Mesenchymal stem cell (in vitro differentiated cells and primary cell): ENCODE data around the gene BTBD2.

ENCODE experiments used
- DNase-seq: peaks from one replicate; pipeline ENCODE4 v3.0.0-alpha.2; 2013
- H2AFZ ChIP-seq: one replicate; pipeline ENCODE4 v1.6.1; 2013; ENCODE audit warnings: low read depth, mild to moderate bottlenecking, control low read depth, inconsistent platforms, low read length, moderate library complexity
- H2AK5ac ChIP-seq: 2 replicates; pipeline ENCODE4 v1.6.1; 2013; ENCODE audit warnings: low read length, moderate library complexity, mild to moderate bottlenecking, inconsistent platforms; ENCODE audit not compliant: severe bottlenecking
- H2BK120ac ChIP-seq: one replicate; pipeline ENCODE4 v1.6.1; 2013; ENCODE audit warnings: low read depth, mild to moderate bottlenecking, inconsistent platforms, low read length, moderate library complexity
- H2BK12ac ChIP-seq, 2 experiments: one replicate each; pipeline ENCODE4 v1.6.1; 2013; ENCODE audit warnings: inconsistent platforms in 2 of 2, low read length in 2 of 2, mild to moderate bottlenecking in 2 of 2, moderate library complexity in 2 of 2, control low read depth in 1 of 2
- H2BK15ac ChIP-seq: one replicate; pipeline ENCODE4 v1.6.1; 2013; ENCODE audit warnings: mild to moderate bottlenecking, low read depth, inconsistent platforms; ENCODE audit not compliant: poor library complexity, severe bottlenecking
- H2BK5ac ChIP-seq: 2 replicates; pipeline ENCODE4 v1.6.1; 2013; ENCODE audit warnings: low read depth, mild to moderate bottlenecking, low read length, control low read depth, inconsistent platforms; ENCODE audit not compliant: poor library complexity, severe bottlenecking
- H3K14ac ChIP-seq, 2 experiments: one replicate each; pipeline ENCODE4 v1.6.1; 2013; ENCODE audit warnings: inconsistent platforms in 2 of 2, low read length in 2 of 2, control low read depth in 1 of 2, mild to moderate bottlenecking in 1 of 2, moderate library complexity in 1 of 2
- H3K18ac ChIP-seq, 2 experiments: one replicate each; pipeline ENCODE4 v1.6.1; 2013; ENCODE audit warnings: inconsistent platforms in 2 of 2, low read length in 2 of 2, control low read depth in 1 of 2, low read depth in 1 of 2, mild to moderate bottlenecking in 1 of 2
- H3K23ac ChIP-seq, 2 experiments: one replicate each; pipeline ENCODE4 v1.6.1; 2013; ENCODE audit warnings: inconsistent platforms in 2 of 2, low read length in 2 of 2, mild to moderate bottlenecking in 2 of 2, moderate library complexity in 2 of 2, control low read depth in 1 of 2
- H3K27ac ChIP-seq: 2 replicates; pipeline ENCODE4 v1.5.1; 2013; ENCODE audit warnings: mild to moderate bottlenecking, moderate library complexity, low read length, control low read depth, inconsistent platforms; ENCODE audit not compliant: poor library complexity, severe bottlenecking
- H3K27me3 ChIP-seq, 2 experiments: 2 replicates each; pipeline versions ENCODE4 v1.6.1 to v1.7.0; 2013; ENCODE audit warnings: low read length in 2 of 2, mild to moderate bottlenecking in 2 of 2, moderate library complexity in 2 of 2, control low read depth in 1 of 2, inconsistent platforms in 1 of 2; ENCODE audit not compliant: control insufficient read depth in 1 of 2, insufficient read depth in 1 of 2
- H3K36me3 ChIP-seq, 2 experiments: 2 replicates each; pipeline versions ENCODE4 v1.6.1 to v1.7.0; 2013; ENCODE audit warnings: low read length in 2 of 2, control low read depth in 1 of 2, inconsistent platforms in 1 of 2, low read depth in 1 of 2, mild to moderate bottlenecking in 1 of 2; ENCODE audit not compliant: insufficient read depth in 2 of 2, control insufficient read depth in 1 of 2
- H3K4ac ChIP-seq, 2 experiments: one replicate each; pipeline ENCODE4 v1.6.1; 2013; ENCODE audit warnings: inconsistent platforms in 2 of 2, low read length in 2 of 2, mild to moderate bottlenecking in 2 of 2, moderate library complexity in 2 of 2, control low read depth in 1 of 2, low read depth in 1 of 2
- H3K4me1 ChIP-seq: 2 replicates; pipeline ENCODE4 v1.6.1; 2013; ENCODE audit warnings: low read depth, low read length, control low read depth; ENCODE audit not compliant: control insufficient read depth, insufficient read depth
- H3K4me2 ChIP-seq: 2 replicates; pipeline ENCODE4 v1.6.1; 2013; ENCODE audit warnings: low read length, mild to moderate bottlenecking, inconsistent platforms; ENCODE audit not compliant: poor library complexity, severe bottlenecking
- H3K4me3 ChIP-seq, 2 experiments: 2 replicates each; pipeline versions ENCODE4 v1.5.1 to v1.7.0; 2013; ENCODE audit warnings: low read length in 2 of 2, mild to moderate bottlenecking in 2 of 2, control low read depth in 1 of 2, low read depth in 1 of 2; ENCODE audit not compliant: insufficient read depth in 1 of 2
- H3K79me1 ChIP-seq: replicated peaks from 2 replicates; pipeline ENCODE4 v1.6.1; 2013; ENCODE audit warnings: mild to moderate bottlenecking, control low read depth, low read length, inconsistent platforms; ENCODE audit not compliant: poor library complexity, severe bottlenecking
- H3K9ac ChIP-seq: 2 replicates; pipeline ENCODE4 v1.7.0; 2013; ENCODE audit warnings: mild to moderate bottlenecking, low read length, moderate library complexity
- H3K9me3 ChIP-seq: 2 replicates; pipeline ENCODE4 v1.7.0; 2013; ENCODE audit warnings: mild to moderate bottlenecking, low read length; ENCODE audit not compliant: control insufficient read depth
- H4K8ac ChIP-seq: one replicate; pipeline ENCODE4 v1.6.1; 2013; ENCODE audit warnings: inconsistent platforms, mild to moderate bottlenecking, low read length, moderate library complexity
- H4K91ac ChIP-seq: one replicate; pipeline ENCODE4 v1.6.1; 2013; ENCODE audit warnings: mild to moderate bottlenecking, low read length, inconsistent platforms
- WGBS: methylation state at CpG from one replicate; pipeline ENCODE4 v1.1.7; 2013; ENCODE audit warnings: mixed read lengths; 5-methylcytosine and 5-hydroxymethylcytosine counted together

BTBD2 gene

DNA sequence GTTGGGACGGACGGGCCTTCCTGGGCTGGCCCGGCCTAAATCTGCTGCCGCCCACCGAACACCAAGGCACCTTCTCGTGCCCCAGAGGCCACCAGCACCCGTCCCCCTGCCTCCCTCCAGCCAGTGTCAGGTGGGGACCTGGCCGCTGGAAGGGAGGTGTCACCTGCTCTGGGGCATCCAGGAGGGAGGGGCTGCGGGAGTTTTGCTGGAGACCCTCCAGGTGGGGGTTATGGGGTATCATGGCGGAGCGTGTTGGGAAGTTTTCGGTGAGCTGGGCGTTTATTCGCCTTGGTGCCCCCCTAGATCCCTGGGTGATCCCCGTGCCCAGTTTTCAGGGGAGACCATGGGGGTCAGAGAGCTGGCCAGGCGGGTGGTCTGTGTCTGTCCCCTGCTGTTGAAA, 64.9 kb downstream of the BTBD2 start:
- Histone ChIP-seq H3K79me1 (peaks cover 4% of the 10 kb centered on the region), H2AFZ (no peak overlapping the region), H4K8ac (no peak overlapping the region), H2BK120ac (no peak overlapping the region), H3K4ac (no peak overlapping the region), H3K4me2 (no peak overlapping the region), H3K27ac (no peak overlapping the region), H3K23ac (no peak overlapping the region), H2BK12ac (no peak overlapping the region), H4K91ac (no peak overlapping the region), H3K9me3 (no peaks in the 10 kb centered on the region), H3K4me3 (no peak overlapping the region), H3K27me3 (no peaks in the 10 kb centered on the region), H2BK5ac (no peak overlapping the region), H3K4me1 (peaks cover 25% of the 10 kb centered on the region), H3K36me3 (peaks cover 0 to 71% of the 10 kb centered on the region in 2 experiments), H3K18ac (no peak overlapping the region), H3K9ac (no peak overlapping the region), H2BK15ac (no peak overlapping the region), H2AK5ac (no peak overlapping the region), H3K14ac (no peak overlapping the region)
- DNase-seq: no peak
- WGBS: 97% methylated on average over 16 of the region's 16 CpGs

DNA sequence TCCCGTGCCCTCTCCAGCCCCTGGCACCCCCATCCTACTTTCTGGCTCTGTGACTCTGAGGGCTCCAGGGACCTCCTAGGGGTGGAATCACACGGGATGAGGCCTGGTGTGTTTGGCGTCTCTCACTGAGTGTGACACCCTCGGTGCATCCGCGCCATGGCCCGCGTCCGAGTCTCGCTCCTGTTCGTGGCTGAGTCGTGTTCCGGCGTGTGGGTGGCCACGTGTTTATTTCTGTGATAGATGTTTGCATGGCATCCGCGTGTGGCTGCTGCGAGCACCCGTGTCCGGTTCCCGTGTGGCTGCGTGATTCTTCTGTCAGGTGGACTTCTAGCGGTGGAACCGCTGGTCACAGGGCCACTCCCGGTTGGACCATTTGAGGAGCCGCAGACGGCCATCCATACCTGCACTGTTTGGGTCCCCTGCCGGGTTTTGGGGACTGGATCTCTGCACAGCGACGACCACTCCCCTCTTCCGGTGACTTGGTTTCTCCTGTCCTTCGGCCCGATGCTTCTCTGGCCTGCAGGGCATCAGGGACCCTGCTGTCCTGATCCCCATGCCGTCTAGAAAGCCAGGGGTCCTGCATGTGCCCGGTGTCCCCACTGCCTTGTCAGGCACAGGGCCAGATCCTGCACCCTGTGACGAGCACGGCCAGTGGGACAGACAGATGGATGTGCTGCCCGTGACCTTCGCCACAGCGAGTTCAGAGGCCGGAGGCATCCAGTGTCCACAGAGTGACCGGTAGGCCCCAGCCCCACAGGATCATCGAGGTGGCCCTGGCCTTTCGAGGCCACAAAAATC, 66.0 kb downstream of the BTBD2 start:
- 96% methylated on average over 41 of the region's 44 CpGs for WGBS
- H3K9ac ChIP-seq: no peak overlapping the region
- no peak for DNase-seq
- H2BK5ac ChIP-seq: no peak overlapping the region
- no peak overlapping the region for H3K4me2 ChIP-seq
- peaks cover 0 to 64% of the 10 kb centered on the region in 2 experiments for H3K36me3 ChIP-seq
- no peak overlapping the region for H2BK12ac ChIP-seq
- H2AK5ac ChIP-seq: no peak overlapping the region
- H3K18ac ChIP-seq: no peak overlapping the region
- no peak overlapping the region for H3K4ac ChIP-seq
- no peak overlapping the region for H2BK120ac ChIP-seq
- H3K4me1 ChIP-seq: peaks cover 22% of the 10 kb centered on the region
- H3K27me3 ChIP-seq: no peaks in the 10 kb centered on the region
- H3K14ac ChIP-seq: no peak overlapping the region
- H3K79me1 ChIP-seq: peaks cover 2% of the 10 kb centered on the region
- no peak overlapping the region for H2BK15ac ChIP-seq
- H2AFZ ChIP-seq: no peak overlapping the region
- no peak overlapping the region for H3K4me3 ChIP-seq
- H4K8ac ChIP-seq: no peak overlapping the region
- H3K27ac ChIP-seq: no peak overlapping the region
- H3K23ac ChIP-seq: no peak overlapping the region
- no peak overlapping the region for H4K91ac ChIP-seq
- no peaks in the 10 kb centered on the region for H3K9me3 ChIP-seq

DNA sequence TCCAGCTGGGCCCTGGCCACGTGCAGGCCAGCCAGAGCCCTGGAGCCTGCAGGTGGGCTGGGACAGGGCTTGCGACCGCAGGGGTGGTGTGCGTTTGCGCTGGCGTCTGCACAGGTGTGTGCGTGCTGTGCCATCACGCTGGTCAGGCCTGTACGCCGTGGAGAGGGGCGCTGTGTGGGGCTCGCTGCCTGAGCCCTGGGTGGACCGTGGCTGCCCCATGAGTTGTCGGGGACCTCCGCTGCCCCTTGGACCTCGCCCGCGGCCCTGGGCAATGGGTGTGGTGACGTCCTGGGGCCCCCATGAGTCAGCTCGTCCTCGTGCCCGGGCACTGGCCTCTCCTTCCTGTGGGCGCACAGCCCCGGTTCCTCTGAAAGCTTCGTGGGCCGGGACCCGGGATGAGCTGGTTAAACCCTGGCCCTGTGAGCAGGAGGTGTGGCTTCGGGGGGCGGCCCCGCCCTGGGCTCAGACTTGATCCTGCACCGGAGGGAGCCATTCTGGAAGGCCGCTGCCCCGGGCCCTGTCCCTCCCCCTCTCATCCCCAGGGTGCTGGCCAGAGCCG, 67.8 kb downstream of the BTBD2 start:
- H4K8ac ChIP-seq: no peak overlapping the region
- H3K9me3 ChIP-seq: no peaks in the 10 kb centered on the region
- WGBS: 91% methylated on average over 34 of the region's 34 CpGs
- no peak overlapping the region for H3K23ac ChIP-seq
- no peak overlapping the region for H2BK5ac ChIP-seq
- H2BK12ac ChIP-seq: no peak overlapping the region
- H3K79me1 ChIP-seq: no peaks in the 10 kb centered on the region
- no peak overlapping the region for H2BK15ac ChIP-seq
- peak overlapping the region; percentile 37 for H4K91ac ChIP-seq
- no peak overlapping the region for H3K9ac ChIP-seq
- H3K36me3 ChIP-seq: peaks cover 0 to 50% of the 10 kb centered on the region in 2 experiments
- no peak overlapping the region for H3K4me2 ChIP-seq
- H3K27ac ChIP-seq: no peak overlapping the region
- H3K4ac ChIP-seq: no peak overlapping the region
- no peak for DNase-seq
- no peak overlapping the region for H2BK120ac ChIP-seq
- H3K18ac ChIP-seq: no peak overlapping the region
- peaks cover 37% of the 10 kb centered on the region for H3K4me1 ChIP-seq
- no peak overlapping the region for H2AFZ ChIP-seq
- H2AK5ac ChIP-seq: no peak overlapping the region
- H3K14ac ChIP-seq: no peak overlapping the region
- H3K27me3 ChIP-seq: no peaks in the 10 kb centered on the region
- no peak overlapping the region for H3K4me3 ChIP-seq

DNA sequence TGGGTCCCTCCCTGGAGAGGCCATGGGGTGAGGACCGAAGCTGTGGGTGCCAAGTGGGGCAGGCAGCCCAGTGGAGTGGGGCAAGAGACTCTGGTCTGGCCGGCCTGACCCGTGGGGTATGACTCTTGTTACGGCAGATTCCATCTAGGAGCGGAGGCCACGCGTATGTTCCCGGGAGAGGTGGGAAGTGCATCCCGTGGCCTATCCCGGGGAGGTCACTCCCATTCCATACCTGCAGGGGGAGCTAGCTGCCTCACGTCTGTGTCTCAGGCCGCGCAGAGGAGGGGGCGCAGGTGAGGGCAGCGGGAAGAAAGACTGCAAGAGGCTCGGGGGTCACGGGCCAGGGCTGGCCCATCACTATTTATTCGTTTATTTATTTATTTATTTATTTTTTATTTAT, 69.6 kb downstream of the BTBD2 start:
- no peak overlapping the region for H2BK120ac ChIP-seq
- H3K9me3 ChIP-seq: no peaks in the 10 kb centered on the region
- no peak overlapping the region for H2BK5ac ChIP-seq
- 71% methylated on average over 11 of the region's 18 CpGs for WGBS
- H4K8ac ChIP-seq: no peak overlapping the region
- H3K4ac ChIP-seq: no peak overlapping the region
- H3K4me3 ChIP-seq: no peak overlapping the region
- H4K91ac ChIP-seq: no peak overlapping the region
- no peak overlapping the region for H2BK12ac ChIP-seq
- peaks cover 0 to 41% of the 10 kb centered on the region in 2 experiments for H3K36me3 ChIP-seq
- DNase-seq: peak; percentile 44
- no peak overlapping the region for H3K23ac ChIP-seq
- H3K9ac ChIP-seq: no peak overlapping the region
- H3K79me1 ChIP-seq: no peaks in the 10 kb centered on the region
- peaks cover 39% of the 10 kb centered on the region for H3K4me1 ChIP-seq
- no peak overlapping the region for H3K4me2 ChIP-seq
- H3K14ac ChIP-seq: no peak overlapping the region
- H3K18ac ChIP-seq: no peak overlapping the region
- no peak overlapping the region for H2AFZ ChIP-seq
- H2AK5ac ChIP-seq: no peak overlapping the region
- no peaks in the 10 kb centered on the region for H3K27me3 ChIP-seq
- H2BK15ac ChIP-seq: no peak overlapping the region
- H3K27ac ChIP-seq: no peak overlapping the region
